HL-60 (cell line): ENCODE data around the gene NEDD8.

ENCODE experiments used
- POLR2AphosphoS5 ChIP-seq: IDR thresholded peaks from 2 replicates; pipeline ENCODE4 v1.6.1; 2012; ENCODE audit warnings: low read depth
- TF ChIP-seq, protein P1 (sequence below): IDR thresholded peaks from one replicate; pipeline ENCODE4 v1.5.1; 2011; ENCODE audit warnings: low read length, control low read depth, inconsistent platforms; ENCODE audit not compliant: insufficient read depth
- TF ChIP-seq, protein P2 (sequence below): IDR thresholded peaks from 2 replicates; pipeline ENCODE4 v1.6.1; 2012; ENCODE audit warnings: low read depth; ENCODE audit not compliant: insufficient replicate concordance

DNA sequence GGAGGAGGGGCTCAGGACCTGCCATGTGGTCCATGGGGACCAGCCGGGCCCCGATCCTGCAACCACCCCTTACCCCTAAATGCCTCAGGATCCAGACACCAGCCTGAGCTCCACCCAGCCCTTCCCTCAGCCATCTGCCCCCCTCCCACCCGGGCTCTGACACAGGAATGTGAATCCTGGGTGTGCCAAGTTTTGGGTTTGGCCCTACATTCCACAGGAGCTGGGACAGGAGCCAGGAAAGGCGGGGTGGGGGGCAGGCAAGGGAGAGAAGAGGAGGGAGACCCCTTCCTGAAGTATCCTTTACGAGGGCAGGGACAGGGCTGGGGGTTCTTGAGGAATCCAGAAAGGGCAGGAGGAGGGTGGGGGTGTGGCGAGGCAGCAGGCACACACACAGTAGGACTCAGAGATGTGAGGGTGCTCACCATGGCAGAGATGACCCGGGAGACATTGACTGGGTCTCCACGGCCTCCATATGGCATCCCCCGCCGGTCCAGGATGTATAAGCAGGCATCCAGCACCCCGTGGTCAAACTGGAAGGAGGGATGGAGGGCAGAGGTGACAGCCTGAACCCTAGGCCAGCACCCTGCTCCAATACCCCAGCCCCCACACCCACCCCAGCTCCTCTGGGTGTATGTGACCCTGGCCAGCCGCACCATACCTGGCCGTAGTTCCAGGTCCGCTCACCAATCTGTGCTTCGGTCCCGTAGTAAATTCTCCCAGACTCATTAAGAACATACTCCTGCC lies 27.3 kb upstream of the NEDD8 start:
- TF ChIP-seq, protein P1, sequence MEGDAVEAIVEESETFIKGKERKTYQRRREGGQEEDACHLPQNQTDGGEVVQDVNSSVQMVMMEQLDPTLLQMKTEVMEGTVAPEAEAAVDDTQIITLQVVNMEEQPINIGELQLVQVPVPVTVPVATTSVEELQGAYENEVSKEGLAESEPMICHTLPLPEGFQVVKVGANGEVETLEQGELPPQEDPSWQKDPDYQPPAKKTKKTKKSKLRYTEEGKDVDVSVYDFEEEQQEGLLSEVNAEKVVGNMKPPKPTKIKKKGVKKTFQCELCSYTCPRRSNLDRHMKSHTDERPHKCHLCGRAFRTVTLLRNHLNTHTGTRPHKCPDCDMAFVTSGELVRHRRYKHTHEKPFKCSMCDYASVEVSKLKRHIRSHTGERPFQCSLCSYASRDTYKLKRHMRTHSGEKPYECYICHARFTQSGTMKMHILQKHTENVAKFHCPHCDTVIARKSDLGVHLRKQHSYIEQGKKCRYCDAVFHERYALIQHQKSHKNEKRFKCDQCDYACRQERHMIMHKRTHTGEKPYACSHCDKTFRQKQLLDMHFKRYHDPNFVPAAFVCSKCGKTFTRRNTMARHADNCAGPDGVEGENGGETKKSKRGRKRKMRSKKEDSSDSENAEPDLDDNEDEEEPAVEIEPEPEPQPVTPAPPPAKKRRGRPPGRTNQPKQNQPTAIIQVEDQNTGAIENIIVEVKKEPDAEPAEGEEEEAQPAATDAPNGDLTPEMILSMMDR = no peak
- no peak for TF ChIP-seq POLR2AphosphoS5
- TF ChIP-seq, protein P2, sequence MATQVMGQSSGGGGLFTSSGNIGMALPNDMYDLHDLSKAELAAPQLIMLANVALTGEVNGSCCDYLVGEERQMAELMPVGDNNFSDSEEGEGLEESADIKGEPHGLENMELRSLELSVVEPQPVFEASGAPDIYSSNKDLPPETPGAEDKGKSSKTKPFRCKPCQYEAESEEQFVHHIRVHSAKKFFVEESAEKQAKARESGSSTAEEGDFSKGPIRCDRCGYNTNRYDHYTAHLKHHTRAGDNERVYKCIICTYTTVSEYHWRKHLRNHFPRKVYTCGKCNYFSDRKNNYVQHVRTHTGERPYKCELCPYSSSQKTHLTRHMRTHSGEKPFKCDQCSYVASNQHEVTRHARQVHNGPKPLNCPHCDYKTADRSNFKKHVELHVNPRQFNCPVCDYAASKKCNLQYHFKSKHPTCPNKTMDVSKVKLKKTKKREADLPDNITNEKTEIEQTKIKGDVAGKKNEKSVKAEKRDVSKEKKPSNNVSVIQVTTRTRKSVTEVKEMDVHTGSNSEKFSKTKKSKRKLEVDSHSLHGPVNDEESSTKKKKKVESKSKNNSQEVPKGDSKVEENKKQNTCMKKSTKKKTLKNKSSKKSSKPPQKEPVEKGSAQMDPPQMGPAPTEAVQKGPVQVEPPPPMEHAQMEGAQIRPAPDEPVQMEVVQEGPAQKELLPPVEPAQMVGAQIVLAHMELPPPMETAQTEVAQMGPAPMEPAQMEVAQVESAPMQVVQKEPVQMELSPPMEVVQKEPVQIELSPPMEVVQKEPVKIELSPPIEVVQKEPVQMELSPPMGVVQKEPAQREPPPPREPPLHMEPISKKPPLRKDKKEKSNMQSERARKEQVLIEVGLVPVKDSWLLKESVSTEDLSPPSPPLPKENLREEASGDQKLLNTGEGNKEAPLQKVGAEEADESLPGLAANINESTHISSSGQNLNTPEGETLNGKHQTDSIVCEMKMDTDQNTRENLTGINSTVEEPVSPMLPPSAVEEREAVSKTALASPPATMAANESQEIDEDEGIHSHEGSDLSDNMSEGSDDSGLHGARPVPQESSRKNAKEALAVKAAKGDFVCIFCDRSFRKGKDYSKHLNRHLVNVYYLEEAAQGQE = no peak
